H9 (cell line): Measurements from ENCODE around the gene TMEM200C. TPM values are rescaled to one million over a fixed set of nuclear protein-coding genes. Genes with fewer than 3 reads are reported as not detected.

Experiments used
- DNase-seq: peaks from one replicate; pipeline ENCODE4 v3.0.0-alpha.2; 2017
- H2AFZ ChIP-seq: one replicate; pipeline ENCODE4 v1.6.1; 2013; ENCODE audit warnings: mild to moderate bottlenecking, low read length, control low read depth, moderate library complexity
- H2AK5ac ChIP-seq: 2 replicates; pipeline ENCODE4 v1.6.1; 2013; ENCODE audit warnings: low read length, control low read depth, mixed read lengths; ENCODE audit not compliant: insufficient read length
- H2BK120ac ChIP-seq: one replicate; pipeline ENCODE4 v1.6.1; 2013; ENCODE audit warnings: low read depth, mild to moderate bottlenecking, low read length, control low read depth, inconsistent platforms; ENCODE audit not compliant: poor library complexity, severe bottlenecking
- H2BK12ac ChIP-seq: 2 replicates; pipeline ENCODE4 v1.6.1; 2013; ENCODE audit warnings: low read length, control low read depth, mixed read lengths, low read depth; ENCODE audit not compliant: insufficient read length
- H2BK15ac ChIP-seq: 2 replicates; pipeline ENCODE4 v1.6.1; 2013; ENCODE audit warnings: low read depth, low read length, control low read depth
- H2BK20ac ChIP-seq: one replicate; pipeline ENCODE4 v1.6.1; 2013; ENCODE audit warnings: low read depth, mild to moderate bottlenecking, low read length, control low read depth, inconsistent platforms; ENCODE audit not compliant: poor library complexity, severe bottlenecking
- H2BK5ac ChIP-seq: 2 replicates; pipeline ENCODE4 v1.6.1; 2013; ENCODE audit warnings: low read length, control low read depth, mixed read lengths; ENCODE audit not compliant: insufficient read length
- H3K14ac ChIP-seq: 2 replicates; pipeline ENCODE4 v1.6.1; 2013; ENCODE audit warnings: low read length, control low read depth; ENCODE audit not compliant: insufficient read depth
- H3K18ac ChIP-seq: 2 replicates; pipeline ENCODE4 v1.6.1; 2013; ENCODE audit warnings: low read depth, mild to moderate bottlenecking, mixed read lengths, low read length, control low read depth; ENCODE audit not compliant: insufficient read length
- H3K23ac ChIP-seq: 2 replicates; pipeline ENCODE4 v1.6.1; 2013; ENCODE audit warnings: low read length, control low read depth, mixed read lengths, low read depth; ENCODE audit not compliant: insufficient read length
- H3K23me2 ChIP-seq: 2 replicates; pipeline ENCODE4 v1.6.1; 2013; ENCODE audit warnings: low read depth, mild to moderate bottlenecking, mixed read lengths, low read length, control low read depth; ENCODE audit not compliant: insufficient read length, poor library complexity, severe bottlenecking
- H3K27ac ChIP-seq: 2 replicates; pipeline ENCODE4 v1.5.1; 2013; ENCODE audit warnings: low read length, control low read depth, mixed read lengths, low read depth; ENCODE audit not compliant: insufficient read length
- H3K27me3 ChIP-seq: 2 replicates; pipeline ENCODE4 v1.6.1; 2013; ENCODE audit warnings: low read length, control low read depth, inconsistent platforms; ENCODE audit not compliant: insufficient read depth
- H3K4ac ChIP-seq: 2 replicates; pipeline ENCODE4 v1.6.1; 2013; ENCODE audit warnings: low read depth, mild to moderate bottlenecking, control low read depth, inconsistent platforms, low read length, moderate library complexity
- H3K4me1 ChIP-seq: 2 replicates; pipeline ENCODE4 v1.6.1; 2013; ENCODE audit warnings: low read length, control low read depth, inconsistent platforms; ENCODE audit not compliant: insufficient read depth
- H3K4me2 ChIP-seq: 2 replicates; pipeline ENCODE4 v1.6.1; 2013; ENCODE audit warnings: low read length, control low read depth, mixed read lengths; ENCODE audit not compliant: insufficient read length, insufficient read depth
- H3K56ac ChIP-seq: 2 replicates; pipeline ENCODE4 v1.6.1; 2013; ENCODE audit warnings: low read depth, mild to moderate bottlenecking, mixed read lengths, low read length, control low read depth; ENCODE audit not compliant: insufficient read length
- H3K79me1 ChIP-seq: 2 replicates; pipeline ENCODE4 v1.6.1; 2013; ENCODE audit warnings: low read depth, mild to moderate bottlenecking, moderate library complexity, low read length, control low read depth, inconsistent platforms; ENCODE audit not compliant: insufficient read depth, poor library complexity, severe bottlenecking
- H3K79me2 ChIP-seq: 2 replicates; pipeline ENCODE4 v1.6.1; 2013; ENCODE audit warnings: low read length, control low read depth, inconsistent platforms; ENCODE audit not compliant: insufficient read depth
- H3K9ac ChIP-seq: 2 replicates; pipeline ENCODE4 v1.6.1; 2013; ENCODE audit warnings: low read length, control low read depth, mixed read lengths; ENCODE audit not compliant: insufficient read length; ENCODE audit errors: extremely low read depth
- H3K9me3 ChIP-seq: one replicate; pipeline ENCODE4 v1.6.1; 2013; ENCODE audit warnings: low read depth, low read length, inconsistent platforms; ENCODE audit not compliant: control insufficient read depth
- H3T11ph ChIP-seq: one replicate; pipeline ENCODE4 v1.6.1; 2013; ENCODE audit warnings: mild to moderate bottlenecking, low read length, control low read depth, inconsistent platforms
- H4K20me1 ChIP-seq: one replicate; pipeline ENCODE4 v1.6.1; 2013; ENCODE audit not compliant: control insufficient read depth, insufficient read length, insufficient read depth
- H4K5ac ChIP-seq: 2 replicates; pipeline ENCODE4 v1.6.1; 2013; ENCODE audit warnings: low read depth, mild to moderate bottlenecking, mixed read lengths, low read length, control low read depth; ENCODE audit not compliant: insufficient read length
- H4K8ac ChIP-seq: replicated peaks from 2 replicates; pipeline ENCODE4 v1.6.1; 2013; ENCODE audit warnings: low read length, control low read depth, mixed read lengths, low read depth; ENCODE audit not compliant: insufficient read length
- H4K91ac ChIP-seq: 2 replicates; pipeline ENCODE4 v1.6.1; 2013; ENCODE audit warnings: low read depth, mild to moderate bottlenecking, moderate library complexity, mixed read lengths, low read length, control low read depth; ENCODE audit not compliant: insufficient read length
- H3K27ac Mint-ChIP-seq, 3 experiments: 2 replicates in 2 of 3; 3 replicates in 1 of 3; pipeline ENCODE4 v1.8.0; 2020 to 2021; ENCODE audit warnings: mixed read lengths in 3 of 3, mild to moderate bottlenecking in 1 of 3, moderate library complexity in 1 of 3
- H3K27me3 Mint-ChIP-seq: 2 replicates; pipeline ENCODE4 v1.8.0; 2021; ENCODE audit warnings: low read depth, mild to moderate bottlenecking, moderate library complexity, mixed read lengths
- H3K36me3 Mint-ChIP-seq, 3 experiments: 2 replicates in 2 of 3; 3 replicates in 1 of 3; pipeline ENCODE4 v1.8.0; 2020 to 2021; ENCODE audit warnings: low read depth in 3 of 3, mixed read lengths in 3 of 3; ENCODE audit not compliant: insufficient read depth in 1 of 3
- H3K4me1 Mint-ChIP-seq, 2 experiments: 2 replicates each; pipeline ENCODE4 v1.8.0; 2020; ENCODE audit warnings: mixed read lengths in 2 of 2
- H3K4me3 Mint-ChIP-seq, 2 experiments: 2 replicates in 1 of 2; 3 replicates in 1 of 2; pipeline ENCODE4 v1.8.0; 2020 to 2021; ENCODE audit warnings: mild to moderate bottlenecking in 2 of 2, mixed read lengths in 2 of 2, moderate library complexity in 1 of 2
- H3K9me3 Mint-ChIP-seq, 2 experiments: 2 replicates in 1 of 2; 3 replicates in 1 of 2; pipeline ENCODE4 v1.8.0; 2020; ENCODE audit warnings: mild to moderate bottlenecking in 2 of 2, mixed read lengths in 2 of 2, moderate library complexity in 1 of 2
- WGBS: extraction: QIAGEN DNeasy Blood & Tissue Kit; methylation state at CpG from one replicate; pipeline ENCODE4 v1.1.7; 2013; ENCODE audit warnings: missing lambda C conversion rate, low lambda C conversion rate, mixed read lengths; ENCODE audit not compliant: insufficient read length; ENCODE audit errors: extremely low coverage; 5-methylcytosine and 5-hydroxymethylcytosine counted together
- total RNA-seq: library from RNA; stranded (reverse); gene quantifications from 2 replicates; pipeline ENCODE4 v1.2.1, GENCODE V29; 2021
- TF ChIP-seq, protein P1 (sequence below): fragments of 200-600 bp; sonication (generic); conservative IDR thresholded peaks from 3 replicates; pipeline ENCODE4 v1.8.0; 2021; ENCODE audit warnings: antibody characterized with exemption, mild to moderate bottlenecking

The TMEM200C gene
- total RNA-seq, 1 experiment from 2014 or later = 6.3 TPM

DNA sequence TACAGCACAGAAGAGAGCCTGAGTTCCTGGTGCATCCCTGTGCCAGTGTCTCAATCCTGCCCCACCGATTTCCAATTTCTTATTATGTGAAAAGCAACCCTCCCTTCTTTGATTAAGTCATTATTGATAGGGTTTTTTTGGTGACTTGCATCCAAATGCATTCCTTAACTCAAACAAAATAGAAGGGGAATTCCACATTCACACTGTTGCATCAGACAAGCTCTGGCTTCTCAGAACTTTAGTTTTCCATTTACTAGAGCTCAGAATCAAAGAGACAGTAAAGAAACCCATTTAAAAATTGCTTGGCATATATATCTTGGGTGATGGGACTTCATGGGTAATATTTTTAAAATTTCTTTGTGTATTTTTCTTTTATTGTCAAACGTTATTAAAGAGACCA lies 13.8 kb upstream of the TMEM200C start:
- Mint-ChIP-seq H3K4me3 (no peak overlapping the region), H3K27ac (no peak overlapping the region), H3K36me3 (no peaks in the 10 kb centered on the region), H3K27me3 (no peaks in the 10 kb centered on the region), H3K9me3 (no peaks in the 10 kb centered on the region), H3K4me1 (peaks cover 21 to 35% of the 10 kb centered on the region in 2 experiments)
- Histone ChIP-seq H3K23ac (no peak overlapping the region), H3K4me2 (no peak overlapping the region), H3K79me2 (no peaks in the 10 kb centered on the region), H3K79me1 (no peaks in the 10 kb centered on the region), H2AFZ (no peak overlapping the region), H2AK5ac (no peak overlapping the region), H2BK5ac (no peak overlapping the region), H2BK20ac (no peak overlapping the region), H2BK120ac (no peak overlapping the region), H3K9me3 (no peaks in the 10 kb centered on the region), H3K9ac (no peak overlapping the region), H2BK15ac (no peak overlapping the region), H3K18ac (peak overlapping the region; percentile 17), H4K20me1 (no peaks in the 10 kb centered on the region), H3K4ac (no peak overlapping the region), H3T11ph (no peak overlapping the region), H3K27ac (no peak overlapping the region), H3K14ac (no peak overlapping the region; the same call in 1 of the 2 replicates), H4K8ac (no peak overlapping the region), H3K56ac (no peak overlapping the region), H3K4me1 (peaks cover 2% of the 10 kb centered on the region), H4K5ac (no peak overlapping the region), H4K91ac (no peak overlapping the region), H3K23me2 (no peaks in the 10 kb centered on the region), H2BK12ac (no peak overlapping the region), H3K27me3 (no peaks in the 10 kb centered on the region)
- WGBS = no CpG with 5 or more reads among the region's 2 CpGs
- TF ChIP-seq, protein P1, sequence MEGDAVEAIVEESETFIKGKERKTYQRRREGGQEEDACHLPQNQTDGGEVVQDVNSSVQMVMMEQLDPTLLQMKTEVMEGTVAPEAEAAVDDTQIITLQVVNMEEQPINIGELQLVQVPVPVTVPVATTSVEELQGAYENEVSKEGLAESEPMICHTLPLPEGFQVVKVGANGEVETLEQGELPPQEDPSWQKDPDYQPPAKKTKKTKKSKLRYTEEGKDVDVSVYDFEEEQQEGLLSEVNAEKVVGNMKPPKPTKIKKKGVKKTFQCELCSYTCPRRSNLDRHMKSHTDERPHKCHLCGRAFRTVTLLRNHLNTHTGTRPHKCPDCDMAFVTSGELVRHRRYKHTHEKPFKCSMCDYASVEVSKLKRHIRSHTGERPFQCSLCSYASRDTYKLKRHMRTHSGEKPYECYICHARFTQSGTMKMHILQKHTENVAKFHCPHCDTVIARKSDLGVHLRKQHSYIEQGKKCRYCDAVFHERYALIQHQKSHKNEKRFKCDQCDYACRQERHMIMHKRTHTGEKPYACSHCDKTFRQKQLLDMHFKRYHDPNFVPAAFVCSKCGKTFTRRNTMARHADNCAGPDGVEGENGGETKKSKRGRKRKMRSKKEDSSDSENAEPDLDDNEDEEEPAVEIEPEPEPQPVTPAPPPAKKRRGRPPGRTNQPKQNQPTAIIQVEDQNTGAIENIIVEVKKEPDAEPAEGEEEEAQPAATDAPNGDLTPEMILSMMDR = no peak
- DNase-seq = no peak
